ENCODE results near the gene VDAC1. TPM values are rescaled to one million over a fixed set of nuclear protein-coding genes. Genes with fewer than 3 reads are reported as not detected.
"Not testable (repeated sequence)": the region's sequence is repeated elsewhere in the genome, so short reads cannot be mapped to it uniquely, and the experiment has no call there.

VDAC1 gene
- total RNA-seq, 1 donor from 2014 or later = 218 TPM

GRCh38 chr5:134038138-134038537, 33.4 kb upstream of the VDAC1 start:
- H3K27ac Mint-ChIP-seq (ENCODE audit: unreplicated experiment) = no peak overlapping the region

DNA sequence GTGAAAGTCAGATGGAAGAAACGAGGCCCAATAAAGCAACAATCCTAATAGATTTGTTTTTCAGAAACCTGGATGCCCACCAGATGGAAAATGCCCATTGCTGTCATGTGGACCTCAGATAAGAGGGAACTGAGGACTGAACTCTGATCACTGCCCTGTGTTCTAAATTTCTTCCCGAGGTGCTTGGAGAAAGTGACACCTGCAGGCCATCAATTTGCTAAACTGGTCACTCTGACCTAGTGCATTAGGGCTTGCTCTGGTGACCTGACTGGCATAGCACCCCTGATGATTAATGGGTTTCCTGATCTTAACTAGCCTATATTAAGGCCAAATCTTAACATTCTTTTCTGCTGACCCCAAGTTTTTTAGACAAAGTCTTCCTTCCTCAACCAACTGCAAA, 32.4 kb upstream of the VDAC1 start:
- Mint-ChIP-seq H3K36me3 (ENCODE audit: low read depth) (no peaks in the 10 kb centered on the region), H3K4me3 (no peak overlapping the region), H3K9me3 (no peaks in the 10 kb centered on the region), H3K27me3 (ENCODE audit: low read depth) (no peaks in the 10 kb centered on the region), H3K4me1 (no peaks in the 10 kb centered on the region), H3K27ac (ENCODE audit: unreplicated experiment) (no peak overlapping the region)
- TF ChIP-seq, protein P1, sequence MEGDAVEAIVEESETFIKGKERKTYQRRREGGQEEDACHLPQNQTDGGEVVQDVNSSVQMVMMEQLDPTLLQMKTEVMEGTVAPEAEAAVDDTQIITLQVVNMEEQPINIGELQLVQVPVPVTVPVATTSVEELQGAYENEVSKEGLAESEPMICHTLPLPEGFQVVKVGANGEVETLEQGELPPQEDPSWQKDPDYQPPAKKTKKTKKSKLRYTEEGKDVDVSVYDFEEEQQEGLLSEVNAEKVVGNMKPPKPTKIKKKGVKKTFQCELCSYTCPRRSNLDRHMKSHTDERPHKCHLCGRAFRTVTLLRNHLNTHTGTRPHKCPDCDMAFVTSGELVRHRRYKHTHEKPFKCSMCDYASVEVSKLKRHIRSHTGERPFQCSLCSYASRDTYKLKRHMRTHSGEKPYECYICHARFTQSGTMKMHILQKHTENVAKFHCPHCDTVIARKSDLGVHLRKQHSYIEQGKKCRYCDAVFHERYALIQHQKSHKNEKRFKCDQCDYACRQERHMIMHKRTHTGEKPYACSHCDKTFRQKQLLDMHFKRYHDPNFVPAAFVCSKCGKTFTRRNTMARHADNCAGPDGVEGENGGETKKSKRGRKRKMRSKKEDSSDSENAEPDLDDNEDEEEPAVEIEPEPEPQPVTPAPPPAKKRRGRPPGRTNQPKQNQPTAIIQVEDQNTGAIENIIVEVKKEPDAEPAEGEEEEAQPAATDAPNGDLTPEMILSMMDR (conservative IDR thresholded peaks at IDR 0.05) = no peak
- no peak for DNase-seq (ENCODE audit: low read depth, low spot score)

More at GRCh38 chr5:134038138-134038537, 33.4 kb upstream of the VDAC1 start:
- no peaks in the 10 kb centered on the region for H3K4me1 Mint-ChIP-seq
- no peaks in the 10 kb centered on the region for H3K9me3 Mint-ChIP-seq
- no peaks in the 10 kb centered on the region for H3K36me3 Mint-ChIP-seq (ENCODE audit: low read depth)
- H3K4me3 Mint-ChIP-seq = no peak overlapping the region
- no peaks in the 10 kb centered on the region for H3K27me3 Mint-ChIP-seq (ENCODE audit: low read depth)
- DNase-seq (ENCODE audit: low read depth, low spot score) = no peak
- TF ChIP-seq, protein P1 (conservative IDR thresholded peaks at IDR 0.05) = no peak

DNA sequence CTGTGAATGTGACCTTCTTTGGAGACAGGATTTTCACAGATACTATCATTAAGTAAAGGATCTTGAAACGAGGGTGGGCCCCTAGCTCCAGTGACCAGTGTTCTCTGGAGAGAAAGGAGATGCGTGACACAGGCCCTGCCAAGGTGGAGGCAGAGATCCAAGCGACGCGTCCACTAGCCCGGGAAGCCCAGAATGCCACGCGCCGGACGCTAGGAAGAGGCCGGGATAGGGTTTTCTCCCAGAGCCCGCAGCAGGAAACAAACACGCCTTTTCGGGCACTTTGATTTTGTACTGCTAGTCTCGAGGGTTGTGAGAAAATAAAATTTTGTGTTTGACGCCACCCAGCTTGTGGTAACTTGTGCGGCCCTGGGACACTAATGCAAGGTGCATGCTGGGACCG, 29.6 kb upstream of the VDAC1 start:
- TF ChIP-seq, protein P1 (conservative IDR thresholded peaks at IDR 0.05) = no peak
- Mint-ChIP-seq H3K36me3 (ENCODE audit: low read depth) (no peaks in the 10 kb centered on the region), H3K9me3 (no peaks in the 10 kb centered on the region), H3K27me3 (ENCODE audit: low read depth) (no peaks in the 10 kb centered on the region), H3K27ac (ENCODE audit: unreplicated experiment) (no peak overlapping the region), H3K4me3 (no peak overlapping the region), H3K4me1 (no peaks in the 10 kb centered on the region)
- DNase-seq (ENCODE audit: low read depth, low spot score) = no peak

DNA sequence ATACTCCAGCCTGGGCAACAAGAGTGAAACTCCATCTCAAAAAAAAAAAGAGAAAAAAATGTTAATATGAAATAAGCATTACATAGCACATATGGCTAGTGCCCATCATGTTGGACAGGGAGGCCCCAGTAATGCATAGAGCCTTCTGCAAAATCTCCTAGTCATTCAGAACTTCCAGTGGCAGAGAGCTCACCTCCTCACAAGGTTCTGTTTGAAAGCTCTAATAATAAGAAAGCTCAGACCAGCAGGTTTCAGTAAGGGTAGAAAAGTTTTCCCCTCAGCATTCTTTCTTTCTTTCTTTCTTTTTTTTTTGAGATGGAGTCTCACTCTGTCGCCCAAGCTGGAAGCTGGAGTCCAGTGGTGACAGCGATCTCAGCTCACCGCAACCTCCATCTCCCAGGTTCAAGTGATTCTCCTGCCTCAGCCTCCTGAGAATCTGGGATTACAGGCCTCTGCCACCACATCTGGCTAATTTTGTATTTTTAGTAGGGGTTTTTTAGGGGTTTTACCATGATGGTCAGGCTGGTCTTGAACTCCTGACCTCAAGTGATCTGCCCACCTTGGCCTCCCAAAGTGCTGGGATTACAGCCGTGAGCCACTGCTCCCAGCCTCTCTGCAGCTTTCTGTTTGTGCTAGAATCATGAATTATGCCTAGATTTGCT, 25.7 kb upstream of the VDAC1 start:
- H3K4me1 Mint-ChIP-seq = not testable (repeated sequence)

DNA sequence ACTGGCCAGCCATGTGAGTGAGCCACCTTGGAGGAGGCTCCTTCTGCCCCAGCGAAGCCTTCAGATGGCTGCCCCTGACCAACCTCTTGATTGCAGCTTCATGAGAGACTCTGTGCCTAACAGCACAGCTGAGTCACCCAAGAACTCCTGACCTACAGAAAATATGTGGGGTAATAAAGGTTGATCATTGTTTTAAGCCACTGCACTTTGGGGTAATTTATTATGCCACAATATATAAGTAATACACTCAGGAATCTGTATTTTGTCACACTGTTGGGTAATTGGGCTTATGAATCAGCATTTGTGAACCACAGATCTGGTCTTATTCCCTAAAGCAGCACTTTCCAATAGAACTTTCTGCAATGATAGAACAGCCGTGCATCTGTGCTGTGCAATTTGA, 24.4 kb upstream of the VDAC1 start:
- Mint-ChIP-seq H3K9me3 (no peaks in the 10 kb centered on the region), H3K27ac (ENCODE audit: unreplicated experiment) (no peak overlapping the region), H3K27me3 (ENCODE audit: low read depth) (peaks cover 2% of the 10 kb centered on the region), H3K4me3 (no peak overlapping the region), H3K36me3 (ENCODE audit: low read depth) (no peaks in the 10 kb centered on the region), H3K4me1 (peaks cover 3% of the 10 kb centered on the region)
- DNase-seq (ENCODE audit: low read depth, low spot score) = no peak
- TF ChIP-seq, protein P1 (conservative IDR thresholded peaks at IDR 0.05) = no peak

More for the DNA sequence above, 25.7 kb upstream of the VDAC1 start:
- not testable (repeated sequence) for H3K27ac Mint-ChIP-seq (ENCODE audit: unreplicated experiment); H3K36me3 Mint-ChIP-seq (ENCODE audit: low read depth); DNase-seq (ENCODE audit: low read depth, low spot score); H3K4me3 Mint-ChIP-seq; H3K27me3 Mint-ChIP-seq (ENCODE audit: low read depth); H3K9me3 Mint-ChIP-seq

GRCh38 chr5:134028496-134028895, 23.7 kb upstream of the VDAC1 start:
- Mint-ChIP-seq H3K9me3 (no peaks in the 10 kb centered on the region), H3K27me3 (ENCODE audit: low read depth) (peaks cover 2% of the 10 kb centered on the region), H3K4me3 (no peak overlapping the region), H3K36me3 (ENCODE audit: low read depth) (no peaks in the 10 kb centered on the region), H3K27ac (ENCODE audit: unreplicated experiment) (no peak overlapping the region), H3K4me1 (peaks cover 3% of the 10 kb centered on the region)
- TF ChIP-seq, protein P1 (conservative IDR thresholded peaks at IDR 0.05) = no peak
- DNase-seq (ENCODE audit: low read depth, low spot score) = no peak
